NCI-H460 (cell line): ENCODE measurements around the gene MEGF11. TPM values are rescaled to one million over a fixed set of nuclear protein-coding genes. Genes with fewer than 3 reads are reported as not detected.

Source experiments
- DNase-seq: peaks from one replicate; pipeline ENCODE4 v3.0.0-alpha.2; 2016; ENCODE audit warnings: low read depth; ENCODE audit errors: extremely low read depth
- total RNA-seq: library from RNA; depleted of rRNA; stranded (reverse); fragments of >200 nt; shearing (Covaris generic); gene quantifications from 2 replicates; pipeline ENCODE4 v1.2.3, GENCODE V29; 2014

The MEGF11 gene
- total RNA-seq, 1 experiment from 2014 or later: 0.40 TPM

- no peak for DNase-seq
Observed at GRCh38 chr15:66100761-66101160, 152.8 kb downstream of the MEGF11 start.

DNA sequence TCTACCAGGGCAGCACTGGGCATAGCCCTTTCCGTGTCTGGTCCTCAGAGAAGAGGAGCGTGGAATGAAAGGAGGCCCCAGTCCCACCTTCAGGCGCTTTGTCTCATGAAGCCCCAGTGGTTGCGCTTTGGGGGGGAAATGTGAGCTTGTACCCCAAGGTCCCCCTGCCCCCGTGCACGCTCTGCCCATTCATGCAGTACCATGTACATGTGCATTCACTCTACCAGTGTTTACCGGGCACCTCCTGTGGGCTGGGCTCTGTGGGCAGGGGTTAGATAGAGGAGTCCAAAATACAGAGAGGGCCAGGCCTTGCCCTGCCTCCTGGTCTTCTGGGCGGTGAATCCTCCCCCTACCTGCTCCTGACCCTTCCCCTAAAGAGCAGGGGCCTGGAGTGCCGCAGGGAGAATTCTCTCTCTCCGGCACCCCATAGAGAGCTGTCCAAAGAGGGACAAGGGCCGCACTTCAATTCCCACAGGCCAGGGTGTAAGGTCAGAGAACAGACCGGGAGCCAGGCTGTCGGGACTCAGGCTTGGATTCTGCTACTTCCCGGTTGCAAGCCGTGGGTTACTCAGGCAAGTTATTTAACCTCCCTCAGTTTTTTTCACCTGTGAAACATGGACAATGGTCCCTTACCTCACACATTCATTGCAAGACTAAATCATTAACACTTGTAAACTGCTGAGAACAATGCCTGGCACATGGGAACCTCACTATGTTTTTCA, 153.4 kb downstream of the MEGF11 start:
- DNase-seq: no peak

GRCh38 chr15:66098022-66098363, 155.6 kb downstream of the MEGF11 start:
- DNase-seq: no peak

GRCh38 chr15:66097151-66098021, 156.2 kb downstream of the MEGF11 start:
- DNase-seq: no peak

DNA sequence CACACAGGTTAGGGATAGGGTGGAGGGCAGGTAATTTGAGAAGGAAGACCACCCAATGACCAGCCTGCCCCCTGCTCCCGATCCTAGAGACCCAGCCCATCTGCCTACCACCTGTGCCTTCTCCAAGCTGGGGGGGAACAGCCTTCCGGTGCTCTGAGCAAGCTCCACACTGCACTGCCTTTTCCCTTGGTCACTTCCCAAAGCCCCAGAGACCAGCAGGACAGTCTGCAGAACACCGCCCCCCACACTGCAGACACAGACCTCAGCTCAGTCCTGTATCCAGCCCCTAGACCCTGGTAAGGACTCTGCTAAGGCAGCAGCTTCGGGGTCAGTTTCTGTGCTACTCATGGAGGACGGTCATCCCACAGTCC, 156.9 kb downstream of the MEGF11 start:
- DNase-seq: no peak

GRCh38 chr15:66095871-66096687, 157.5 kb downstream of the MEGF11 start:
- DNase-seq: no peak

GRCh38 chr15:66094331-66094730, 159.2 kb downstream of the MEGF11 start:
- DNase-seq: no peak

DNA sequence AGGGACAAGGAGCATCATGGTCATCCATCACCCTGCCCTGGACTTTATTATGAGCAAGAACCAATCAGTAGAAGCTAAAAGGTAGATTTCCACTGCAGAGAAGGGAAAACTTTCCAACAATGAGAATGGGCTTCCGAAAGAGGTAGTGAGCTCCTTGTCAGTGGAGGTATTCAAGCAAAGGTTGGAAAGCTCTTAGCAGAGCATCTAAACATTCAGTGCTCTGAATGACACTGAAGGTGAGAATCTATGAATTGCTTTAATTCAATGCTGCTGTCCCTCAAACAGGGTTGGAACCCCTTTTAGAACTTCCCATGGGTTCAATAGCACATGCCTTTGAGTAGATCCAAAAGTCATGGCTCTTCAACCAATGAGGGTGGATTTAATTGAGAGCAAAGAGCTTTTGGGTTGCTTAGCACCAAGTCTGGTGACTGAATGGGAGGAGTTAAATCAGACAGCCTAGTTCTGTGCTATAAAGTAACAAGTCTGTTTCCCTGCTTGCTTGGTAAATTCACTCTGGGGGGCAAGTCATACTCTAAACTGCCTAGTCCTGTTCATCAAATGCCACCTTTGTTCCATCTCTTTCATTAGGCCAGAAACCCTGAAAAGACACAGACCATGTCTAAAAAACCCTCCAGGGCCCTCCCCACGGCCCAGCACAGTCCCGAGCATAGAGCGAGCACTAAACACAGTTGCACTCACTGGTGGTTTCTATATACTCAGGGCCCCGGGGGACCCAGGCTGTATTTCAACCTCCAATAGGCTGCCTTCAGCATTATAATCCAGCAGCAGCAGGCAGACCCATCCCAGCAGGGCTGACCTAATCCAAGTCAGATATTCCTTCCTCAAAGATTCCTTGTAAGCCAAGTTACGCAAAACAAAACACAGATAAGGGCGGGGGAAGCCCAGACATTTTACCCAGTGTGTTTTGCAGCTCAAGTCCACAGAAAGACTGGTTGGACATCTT, 161.2 kb downstream of the MEGF11 start:
- no peak for DNase-seq

DNA sequence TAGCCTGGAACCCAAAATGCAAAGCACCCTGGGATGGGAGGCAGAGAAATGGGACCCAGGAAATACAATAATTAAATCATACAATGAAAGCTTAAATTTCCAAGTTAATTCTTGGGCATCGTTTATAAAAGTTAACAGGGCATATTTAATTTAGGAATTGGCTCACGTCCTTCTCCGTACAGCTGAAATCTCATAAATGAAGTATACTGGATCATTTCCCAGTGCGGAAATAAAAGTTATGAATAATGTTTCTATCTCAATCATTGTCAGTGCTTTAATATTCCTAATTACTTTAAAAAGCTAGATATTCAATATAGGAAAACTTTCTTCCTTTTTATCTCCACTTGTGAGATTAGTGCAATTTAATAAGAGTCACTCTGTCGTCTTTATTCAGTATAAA, 164.0 kb downstream of the MEGF11 start:
- no peak for DNase-seq

DNA sequence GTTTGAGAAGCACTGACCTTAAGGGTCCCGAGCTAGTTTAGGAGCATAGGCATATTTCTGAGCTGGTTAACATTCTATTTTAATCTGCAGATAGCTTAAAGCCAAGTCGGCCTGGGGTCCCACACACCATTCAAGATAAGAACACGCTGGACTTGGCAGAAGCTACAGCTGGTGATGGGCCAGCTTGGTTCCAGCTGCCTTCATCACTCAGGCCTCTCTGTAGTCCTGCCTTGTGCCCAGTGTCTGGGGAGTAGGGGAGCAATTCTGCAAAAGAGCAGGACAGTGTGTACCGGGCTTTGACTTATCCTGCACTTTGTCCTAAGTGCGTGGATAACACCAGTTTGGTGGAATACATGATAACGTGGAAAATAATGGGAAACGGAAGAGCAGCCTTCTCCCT, 164.5 kb downstream of the MEGF11 start:
- no peak for DNase-seq

GRCh38 chr15:66085128-66085527, 168.4 kb downstream of the MEGF11 start:
- no peak for DNase-seq

GRCh38 chr15:66084704-66085103, 168.8 kb downstream of the MEGF11 start:
- no peak for DNase-seq

- no peak for DNase-seq
Observed at GRCh38 chr15:66080717-66081398, 172.7 kb downstream of the MEGF11 start.

GRCh38 chr15:66078929-66079275, 174.6 kb downstream of the MEGF11 start:
- DNase-seq: no peak

GRCh38 chr15:66078196-66078928, 175.2 kb downstream of the MEGF11 start:
- no peak for DNase-seq

DNA sequence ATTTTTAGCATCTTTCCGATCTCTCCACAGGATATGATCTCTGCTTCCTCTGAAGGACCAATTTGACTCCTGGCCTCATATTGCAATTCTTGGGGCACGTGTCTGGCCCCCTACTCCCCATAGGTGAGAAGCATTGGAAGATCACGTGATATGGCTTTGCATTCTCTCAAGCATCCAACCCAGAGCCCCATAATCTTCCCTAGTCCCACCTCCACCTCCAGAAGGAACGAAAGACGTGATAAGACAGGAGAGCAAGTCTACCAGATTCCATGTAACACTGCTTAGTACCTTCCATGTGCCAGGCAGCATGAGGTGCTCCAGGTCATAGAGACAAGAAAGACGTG, 176.3 kb downstream of the MEGF11 start:
- DNase-seq: no peak

DNA sequence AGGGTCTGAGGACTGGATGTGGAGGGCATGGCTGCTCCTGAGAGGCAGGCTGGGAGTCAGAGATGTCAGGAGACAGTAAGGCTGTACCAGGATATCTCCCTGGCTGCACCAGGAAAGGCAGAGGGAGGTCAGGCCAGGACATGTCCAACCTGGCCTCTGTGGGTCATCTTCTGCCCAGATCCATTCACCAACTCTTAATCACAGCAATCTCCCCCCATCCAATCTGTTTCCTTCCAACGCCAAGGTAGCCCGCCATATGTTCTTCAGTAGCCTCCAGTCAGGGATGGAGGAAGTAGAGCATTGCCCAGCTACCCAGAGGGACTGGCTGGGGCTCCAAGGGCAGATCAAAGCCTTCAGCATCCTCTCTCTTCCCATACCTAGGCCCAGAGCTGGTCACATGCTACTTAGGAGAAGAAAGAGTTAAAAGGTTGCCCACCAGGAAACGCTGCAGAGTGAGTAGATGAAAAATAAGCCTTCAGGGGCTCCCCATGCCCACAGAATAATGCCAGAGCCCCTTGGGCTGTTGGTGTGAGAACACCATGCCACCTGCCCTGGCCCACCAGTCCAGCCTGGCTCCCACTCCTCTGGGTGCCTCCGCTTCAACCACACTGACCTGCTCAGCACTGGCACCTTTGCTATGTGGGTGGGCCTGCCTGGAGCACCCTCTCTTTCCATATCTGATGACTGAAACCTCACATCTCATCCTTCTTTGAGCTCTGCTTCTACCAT, 176.8 kb downstream of the MEGF11 start:
- DNase-seq: no peak

- DNase-seq: no peak
Observed at GRCh38 chr15:66075947-66076346, 177.6 kb downstream of the MEGF11 start.
